Naive thymus-derived CD4-positive, alpha-beta T cell (primary cell): ENCODE data around the gene OSBPL5. TPM values are rescaled to one million over a fixed set of nuclear protein-coding genes. Genes with fewer than 3 reads are reported as not detected.

ENCODE experiments used
- ATAC-seq: fragments of 150-1000 bp; cut with Tn5 transposase; 2 replicates; pipeline ENCODE4 v1.10.0; 2021; ENCODE audit warnings: mild to moderate bottlenecking, moderate library complexity
- CTCF ChIA-PET: fragments of 350-600 bp; sonication (Branson Sonifier 250); formaldehyde crosslinking; loops from one replicate; lab custom pipeline; 2021; ENCODE audit warnings: antibody characterized with exemption; lab: Charles Lee
- POLR2A ChIA-PET: fragments of 350-600 bp; sonication (Branson Sonifier 250); formaldehyde crosslinking; loops from one replicate; lab custom pipeline; 2021; ENCODE audit warnings: antibody characterized with exemption, inconsistent platforms; lab: Charles Lee
- DNase-seq, 9 donors: peaks; one replicate each; pipeline versions ENCODE4 v3.0.0 to v3.0.0-alpha.2; 2020 to 2022; ENCODE audit warnings: mixed read lengths in 1 of 9
- H3K27ac ChIP-seq: one replicate; pipeline ENCODE4 v1.7.0; 2013; ENCODE audit warnings: mild to moderate bottlenecking, low read depth, low read length, moderate library complexity
- H3K27me3 ChIP-seq, 2 donors: one replicate each; pipeline ENCODE4 v1.7.0; 2013; ENCODE audit warnings: low read length in 2 of 2, mild to moderate bottlenecking in 2 of 2, moderate library complexity in 2 of 2; ENCODE audit not compliant: control insufficient read depth in 2 of 2, insufficient read depth in 2 of 2
- H3K36me3 ChIP-seq, 3 experiments: 1 replicate in 2 of 3; 2 replicates in 1 of 3; pipeline ENCODE4 v1.7.0; 2013; ENCODE audit warnings: low read length in 3 of 3, mild to moderate bottlenecking in 3 of 3, moderate library complexity in 1 of 3; ENCODE audit not compliant: insufficient read depth in 3 of 3, control insufficient read depth in 2 of 3
- H3K4me1 ChIP-seq, 2 donors: one replicate each; pipeline ENCODE4 v1.7.0; 2013; ENCODE audit warnings: low read length in 2 of 2, mild to moderate bottlenecking in 2 of 2, moderate library complexity in 1 of 2; ENCODE audit not compliant: control insufficient read depth in 2 of 2, insufficient read depth in 2 of 2
- H3K4me3 ChIP-seq: 2 replicates; pipeline ENCODE4 v1.7.0; 2013; ENCODE audit warnings: mild to moderate bottlenecking, low read length
- H3K9me3 ChIP-seq, 3 experiments: 1 replicate in 2 of 3; 2 replicates in 1 of 3; pipeline ENCODE4 v1.7.0; 2013; ENCODE audit warnings: low read length in 3 of 3; ENCODE audit not compliant: control insufficient read depth in 2 of 3
- H3K27ac Mint-ChIP-seq, 9 donors: one replicate each; pipeline ENCODE4 v1.8.0; 2020 to 2022; ENCODE audit warnings: mixed read lengths in 9 of 9, mild to moderate bottlenecking in 8 of 9, moderate library complexity in 5 of 9, inconsistent platforms in 2 of 9
- H3K27me3 Mint-ChIP-seq, 5 donors: one replicate each; pipeline ENCODE4 v1.8.0; 2021 to 2022; ENCODE audit warnings: mixed read lengths in 5 of 5, mild to moderate bottlenecking in 1 of 5
- H3K36me3 Mint-ChIP-seq, 5 donors: one replicate each; pipeline ENCODE4 v1.8.0; 2020 to 2022; ENCODE audit warnings: mixed read lengths in 5 of 5, mild to moderate bottlenecking in 3 of 5, inconsistent platforms in 1 of 5
- H3K4me1 Mint-ChIP-seq, 7 donors: one replicate each; pipeline ENCODE4 v1.8.0; 2020 to 2022; ENCODE audit warnings: mixed read lengths in 7 of 7, mild to moderate bottlenecking in 3 of 7, inconsistent platforms in 1 of 7
- H3K4me3 Mint-ChIP-seq, 10 donors: one replicate each; pipeline ENCODE4 v1.8.0; 2020 to 2022; ENCODE audit warnings: mild to moderate bottlenecking in 10 of 10, mixed read lengths in 10 of 10, moderate library complexity in 6 of 10, inconsistent platforms in 2 of 10
- H3K9me3 Mint-ChIP-seq, 11 donors: one replicate each; pipeline ENCODE4 v1.8.0; 2020 to 2022; ENCODE audit warnings: mixed read lengths in 11 of 11, mild to moderate bottlenecking in 4 of 11, inconsistent platforms in 1 of 11, moderate library complexity in 1 of 11
- intact Hi-C, 2 donors: fragments of 100-400 bp; cut with micrococcal nuclease; formaldehyde crosslinking; loops; one replicate each; pipeline ENCODE4 v1.15.1; 2023
- polyA plus RNA-seq, 2 donors: library from polyadenylated mRNA; unstranded; fragments of 300-500 nt; fragmentation: Illumina TruSeq; gene quantifications; one replicate each; pipeline ENCODE4 v1.2.3, GENCODE V29; 2021
- total RNA-seq, 6 experiments: library from RNA in 5 of 6; stranded (reverse) in 5 of 6; gene quantifications; 1 replicate in 5 of 6; 2 replicates in 1 of 6; pipeline ENCODE4 v1.2.3 and lab custom pipeline; 2021 to 2026

Gene OSBPL5
- total and polyA plus RNA-seq, 7 experiments from 2014 or later = 0.51 to 76.7 (median 5.5) TPM

GRCh38 chr11:3202305-3202704 lies 37.2 kb upstream of the OSBPL5 start:
- H3K27ac Mint-ChIP-seq = no peak overlapping the region
- H3K27me3 ChIP-seq = no peaks in the 10 kb centered on the region
- H3K4me3 Mint-ChIP-seq = peak overlapping the region in 1 of 10 donors; percentile 73
- ChIA-PET POLR2A (no interaction called here), CTCF (no interaction called here)
- peaks cover 0 to 17% (median 4%) of the 10 kb centered on the region in 7 donors for H3K4me1 Mint-ChIP-seq
- no peak overlapping the region for H3K4me3 ChIP-seq
- H3K9me3 ChIP-seq = peaks cover 0 to 6% (median 0%) of the 10 kb centered on the region in 3 experiments
- peaks cover 9 to 31% (median 19%) of the 10 kb centered on the region in 5 donors for H3K27me3 Mint-ChIP-seq
- H3K36me3 ChIP-seq = no peaks in the 10 kb centered on the region
- intact Hi-C loops = no loop called here
- no peaks in the 10 kb centered on the region for H3K9me3 Mint-ChIP-seq
- DNase-seq (no peak), ATAC-seq (no peak)
- H3K4me1 ChIP-seq = no peaks in the 10 kb centered on the region
- no peaks in the 10 kb centered on the region for H3K36me3 Mint-ChIP-seq
- no peak overlapping the region for H3K27ac ChIP-seq

- H3K4me1 Mint-ChIP-seq = peaks cover 0 to 17% (median 4%) of the 10 kb centered on the region in 7 donors
- no peak overlapping the region for H3K4me3 ChIP-seq
- H3K4me3 Mint-ChIP-seq = no peak overlapping the region
- ChIA-PET CTCF (no interaction called here), POLR2A (no interaction called here)
- H3K36me3 Mint-ChIP-seq = no peaks in the 10 kb centered on the region
- no peak for ATAC-seq
- H3K36me3 ChIP-seq = no peaks in the 10 kb centered on the region
- H3K4me1 ChIP-seq = no peaks in the 10 kb centered on the region
- H3K27me3 Mint-ChIP-seq = peaks cover 9 to 31% (median 19%) of the 10 kb centered on the region in 5 donors
- no peak for DNase-seq
- no peaks in the 10 kb centered on the region for H3K9me3 Mint-ChIP-seq
- H3K27ac Mint-ChIP-seq = no peak overlapping the region
- no peaks in the 10 kb centered on the region for H3K27me3 ChIP-seq
- H3K27ac ChIP-seq = no peak overlapping the region
- intact Hi-C loops = no loop called here
- peaks cover 0 to 6% (median 0%) of the 10 kb centered on the region in 3 experiments for H3K9me3 ChIP-seq
Measured at GRCh38 chr11:3201677-3202181, 36.6 kb upstream of the OSBPL5 start.

GRCh38 chr11:3201112-3201581 lies 36.0 kb upstream of the OSBPL5 start:
- ChIA-PET CTCF (no interaction called here), POLR2A (no interaction called here)
- Histone ChIP-seq H3K9me3 (peaks cover 0 to 1% (median 0%) of the 10 kb centered on the region in 3 experiments), H3K27me3 (no peaks in the 10 kb centered on the region), H3K4me3 (no peak overlapping the region), H3K36me3 (no peaks in the 10 kb centered on the region), H3K27ac (no peak overlapping the region), H3K4me1 (no peaks in the 10 kb centered on the region)
- H3K27ac Mint-ChIP-seq = no peak overlapping the region
- peak overlapping the region in 1 of 10 donors; percentile 14 for H3K4me3 Mint-ChIP-seq
- ATAC-seq (no peak), DNase-seq (no peak)
- intact Hi-C loops = no loop called here
- H3K9me3 Mint-ChIP-seq = no peaks in the 10 kb centered on the region
- H3K27me3 Mint-ChIP-seq = peaks cover 9 to 31% (median 19%) of the 10 kb centered on the region in 5 donors
- H3K36me3 Mint-ChIP-seq = no peaks in the 10 kb centered on the region
- H3K4me1 Mint-ChIP-seq = peaks cover 0 to 17% (median 4%) of the 10 kb centered on the region in 7 donors

- no peaks in the 10 kb centered on the region for H3K9me3 Mint-ChIP-seq
- intact Hi-C loops = no loop called here
- peaks cover 0 to 15% (median 4%) of the 10 kb centered on the region in 7 donors for H3K4me1 Mint-ChIP-seq
- peak overlapping the region in 1 of 10 donors; percentile 14 for H3K4me3 Mint-ChIP-seq
- peaks cover 9 to 31% (median 19%) of the 10 kb centered on the region in 5 donors for H3K27me3 Mint-ChIP-seq
- H3K4me3 ChIP-seq = no peak overlapping the region
- no peaks in the 10 kb centered on the region for H3K27me3 ChIP-seq
- no peak overlapping the region for H3K27ac ChIP-seq
- ChIA-PET CTCF (no interaction called here), POLR2A (no interaction called here)
- H3K9me3 ChIP-seq = no peaks in the 10 kb centered on the region
- no peak for ATAC-seq
- H3K4me1 ChIP-seq = no peaks in the 10 kb centered on the region
- DNase-seq = no peak
- H3K36me3 Mint-ChIP-seq = no peaks in the 10 kb centered on the region
- no peak overlapping the region for H3K27ac Mint-ChIP-seq
- H3K36me3 ChIP-seq = no peaks in the 10 kb centered on the region
Measured at GRCh38 chr11:3200388-3201111, 35.4 kb upstream of the OSBPL5 start.

- Histone ChIP-seq H3K4me3 (no peak overlapping the region), H3K27ac (no peak overlapping the region), H3K27me3 (no peaks in the 10 kb centered on the region), H3K36me3 (no peaks in the 10 kb centered on the region), H3K9me3 (no peaks in the 10 kb centered on the region), H3K4me1 (no peaks in the 10 kb centered on the region)
- ChIA-PET POLR2A (no interaction called here), CTCF (no interaction called here)
- no peak overlapping the region for H3K27ac Mint-ChIP-seq
- intact Hi-C loops = no loop called here
- ATAC-seq (no peak), DNase-seq (no peak)
- H3K27me3 Mint-ChIP-seq = peaks cover 5 to 31% (median 19%) of the 10 kb centered on the region in 5 donors
- peaks cover 0 to 7% (median 4%) of the 10 kb centered on the region in 7 donors for H3K4me1 Mint-ChIP-seq
- H3K36me3 Mint-ChIP-seq = no peaks in the 10 kb centered on the region
- no peak overlapping the region for H3K4me3 Mint-ChIP-seq
- no peaks in the 10 kb centered on the region for H3K9me3 Mint-ChIP-seq
Measured at GRCh38 chr11:3199537-3200295, 34.6 kb upstream of the OSBPL5 start.

GRCh38 chr11:3198815-3199214 lies 33.7 kb upstream of the OSBPL5 start:
- intact Hi-C loops = no loop called here
- no peak for DNase-seq
- Mint-ChIP-seq H3K4me3 (no peak overlapping the region), H3K27me3 (peaks cover 4 to 31% (median 19%) of the 10 kb centered on the region in 5 donors), H3K4me1 (peaks cover 0 to 7% (median 4%) of the 10 kb centered on the region in 7 donors), H3K36me3 (no peaks in the 10 kb centered on the region), H3K27ac (no peak overlapping the region), H3K9me3 (no peaks in the 10 kb centered on the region)
- ATAC-seq = no peak
- ChIA-PET CTCF (no interaction called here), POLR2A (no interaction called here)
- Histone ChIP-seq H3K27ac (no peak overlapping the region), H3K27me3 (no peaks in the 10 kb centered on the region), H3K9me3 (no peaks in the 10 kb centered on the region), H3K36me3 (no peaks in the 10 kb centered on the region), H3K4me1 (no peaks in the 10 kb centered on the region), H3K4me3 (no peak overlapping the region)
